ENCODE measurements around the gene HES4. TPM values are rescaled to one million over a fixed set of nuclear protein-coding genes. Genes with fewer than 3 reads are reported as not detected.

HES4 gene
- total and polyA plus RNA-seq, 2 of the 13 experiments (the other 11 are each of a cell fraction or from before 2014, with no cell fraction given): 8.8 to 10.6 TPM

- no peak for TF ChIP-seq NR0B2 (CRISPR knock-in tag; IDR thresholded peaks at IDR 0.05)
- TF ChIP-seq NR2F2 (IDR thresholded peaks at IDR 0.05; ENCODE audit: borderline replicate concordance, low read depth): no peak
- no peak for TF ChIP-seq ZSCAN20 (CRISPR knock-in tag; IDR thresholded peaks at IDR 0.05; ENCODE audit: borderline replicate concordance)
- TF ChIP-seq THAP8 (CRISPR knock-in tag; IDR thresholded peaks at IDR 0.05; ENCODE audit: borderline replicate concordance): no peak
- no peak for TF ChIP-seq ARNT2 (CRISPR knock-in tag; IDR thresholded peaks at IDR 0.05; ENCODE audit: low read depth)
- no peak for TF ChIP-seq U2AF2 (IDR thresholded peaks at IDR 0.05; ENCODE audit: low read depth, low read length)
- TF ChIP-seq ZNF205 (CRISPR knock-in tag; IDR thresholded peaks at IDR 0.05): no peak
- no peak for TF ChIP-seq ZNF24 (IDR thresholded peaks at IDR 0.05)
- TF ChIP-seq ZNF354B (CRISPR knock-in tag; IDR thresholded peaks at IDR 0.05): no peak
- no peak for TF ChIP-seq RNF2 (conservative IDR thresholded peaks at IDR 0.05; ENCODE audit: low read depth)
- no peak for TF ChIP-seq PLRG1 (conservative IDR thresholded peaks at IDR 0.05)
- no peak for TF ChIP-seq SMARCC2 (IDR thresholded peaks at IDR 0.05)
- no peak for TF ChIP-seq XRCC5 (optimal IDR thresholded peaks at IDR 0.05; ENCODE audit: low read length)
- peak; percentile 74 for TF ChIP-seq GATAD1 (CRISPR knock-in tag; IDR thresholded peaks at IDR 0.05)
- 0 out of 2 replicates have a peak, but pooled peaks have one; percentile 27 for TF ChIP-seq BCL6 (CRISPR knock-in tag; IDR thresholded peaks at IDR 0.05)
- no peak for TF ChIP-seq SP2 (CRISPR knock-in tag; IDR thresholded peaks at IDR 0.05)
- TF ChIP-seq ZBTB39 (CRISPR knock-in tag; IDR thresholded peaks at IDR 0.05): no peak
- TF ChIP-seq MTA1 (CRISPR knock-in tag; IDR thresholded peaks at IDR 0.05; ENCODE audit: borderline replicate concordance): 0 out of 2 replicates have a peak, but pooled peaks have one; percentile 14
- no peak for TF ChIP-seq ZNF710 (CRISPR knock-in tag; IDR thresholded peaks at IDR 0.05; ENCODE audit: borderline replicate concordance)
- TF ChIP-seq MAX (IDR thresholded peaks at IDR 0.05): peak; percentile 58
- TF ChIP-seq SP4 (CRISPR knock-in tag; IDR thresholded peaks at IDR 0.05): no peak; the same call in 1 of the 2 replicates
- no peak; the same call in 1 of the 2 replicates for TF ChIP-seq ZNF546 (CRISPR knock-in tag; conservative IDR thresholded peaks at IDR 0.05)
Observed at GRCh38 chr1:960363-961131, 39.4 kb downstream of the HES4 start, which contains the start of gene KLHL17 (continued).

All from HepG2 (cell line).